Frontal cortex (tissue), 1 donor: ENCODE results near the gene ZCCHC2. TPM values are rescaled to one million over a fixed set of nuclear protein-coding genes. Genes with fewer than 3 reads are reported as not detected.

Source experiments
- total RNA-seq: library from RNA; depleted of rRNA; stranded (reverse); fragments of >200 nt; gene quantifications from one replicate; pipeline ENCODE4 v1.2.3, GENCODE V29; 2014

ZCCHC2 gene
- total RNA-seq, 1 donor from 2014 or later: 13.5 TPM

Other genes starting within 250 kb of the ZCCHC2 start
- gene TNFRSF11A, start 197.7 kb upstream of the ZCCHC2 start, total RNA-seq: 0.82 TPM
- 16.3 TPM for gene PHLPP1, start 192.5 kb downstream of the ZCCHC2 start, total RNA-seq